ENCODE results near the gene EIF4EBP3.

The EIF4EBP3 gene

DNA sequence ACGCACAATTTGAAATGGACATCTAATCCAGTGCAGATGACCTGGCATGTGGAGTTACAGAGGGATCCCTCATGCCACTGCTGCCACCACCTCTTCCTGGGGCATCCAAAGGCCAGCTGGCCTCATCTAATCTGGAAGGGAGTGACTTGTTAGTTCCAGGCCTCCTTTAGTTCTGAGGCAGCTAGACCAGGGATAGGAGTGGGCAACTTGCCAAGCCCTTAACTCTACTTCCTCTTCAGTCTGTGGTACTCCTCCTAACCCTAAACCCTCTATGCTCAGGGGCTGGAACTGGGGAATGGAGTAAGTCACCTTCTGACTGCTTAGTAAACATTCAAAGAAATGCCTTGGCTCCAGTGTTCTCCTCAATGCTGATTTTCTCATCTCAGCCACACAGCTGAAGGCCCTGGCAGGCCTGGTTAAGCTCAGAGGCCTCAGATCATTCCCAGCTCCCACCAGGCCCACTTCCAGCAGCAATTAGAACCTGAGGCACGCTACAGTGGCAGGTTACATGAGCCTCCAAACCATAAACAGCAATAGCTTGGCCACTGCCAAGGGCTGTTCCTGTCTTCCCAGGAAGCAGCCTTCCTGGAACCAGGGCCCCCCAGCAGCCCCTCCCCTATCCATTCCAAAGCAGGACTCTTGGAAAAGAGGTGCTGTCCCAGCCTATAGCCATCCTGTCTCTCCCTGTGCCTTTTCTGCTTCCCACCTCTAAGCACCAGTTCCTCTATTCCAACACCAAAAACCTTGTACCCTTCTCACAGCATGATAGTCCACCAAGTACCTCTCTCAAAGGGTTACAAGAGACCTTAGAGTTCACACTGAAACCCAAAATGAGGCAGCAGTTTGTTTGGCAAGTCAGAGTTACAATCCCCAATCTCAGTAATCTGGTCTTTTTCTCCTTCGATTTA, 2.0 kb downstream of the EIF4EBP3 start:
- Mint-ChIP-seq H3K4me3 (peak overlapping the region; percentile 49), H3K27ac (peak overlapping the region; percentile 80), H3K9me3 (no peaks in the 10 kb centered on the region), H3K27me3 (ENCODE audit: low read depth) (no peaks in the 10 kb centered on the region), H3K4me1 (ENCODE audit: low read depth) (peaks cover 49% of the 10 kb centered on the region), H3K36me3 (ENCODE audit: low read depth) (peaks cover 44% of the 10 kb centered on the region)

DNA sequence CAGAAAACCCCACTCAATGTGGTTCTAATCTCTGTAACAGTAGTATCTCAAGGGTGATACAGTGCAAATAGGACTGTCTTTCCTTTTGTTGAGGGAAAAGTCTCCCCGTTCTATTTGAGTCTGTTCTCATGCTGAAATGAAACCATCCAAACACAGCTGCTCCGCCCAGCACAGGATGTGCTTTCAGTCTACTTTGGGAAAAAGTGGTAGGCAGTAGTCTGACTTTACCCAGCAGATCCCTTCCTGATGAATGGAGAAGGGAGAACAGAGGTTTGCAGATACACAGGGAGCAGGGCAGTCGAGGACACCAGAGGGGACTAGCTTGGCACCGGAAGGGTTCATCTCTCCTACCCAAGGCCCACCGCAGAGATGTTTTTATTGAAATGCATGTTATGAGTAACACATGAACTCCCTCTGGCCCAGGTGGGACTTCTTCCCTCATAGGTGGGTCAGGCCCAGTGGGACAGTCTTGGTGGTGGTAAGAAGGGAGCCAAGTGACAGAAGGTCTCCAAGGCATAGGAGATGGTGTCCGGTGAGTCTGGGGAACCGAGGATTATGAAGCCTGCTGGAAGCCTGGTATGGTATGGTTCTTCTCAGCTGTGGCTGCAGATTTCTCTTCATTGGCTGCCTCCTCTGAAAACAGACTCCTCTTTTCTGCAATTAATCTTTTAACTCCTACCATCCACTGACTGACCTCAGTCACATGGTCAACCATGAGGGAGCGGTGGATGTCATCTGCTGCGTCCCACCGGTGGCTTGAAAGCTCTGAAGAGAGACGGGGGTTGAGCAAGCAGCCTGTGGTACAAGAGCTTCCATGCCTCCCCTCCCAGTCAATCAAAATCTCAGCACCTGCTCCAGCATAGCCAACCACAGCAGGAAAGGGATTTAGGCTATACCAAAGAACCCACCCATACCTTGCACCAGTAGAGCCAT, 3.0 kb downstream of the EIF4EBP3 start:
- no peaks in the 10 kb centered on the region for H3K9me3 Mint-ChIP-seq
- H3K4me3 Mint-ChIP-seq: no peak overlapping the region
- H3K27ac Mint-ChIP-seq: peak overlapping the region; percentile 72
- peaks cover 57% of the 10 kb centered on the region for H3K4me1 Mint-ChIP-seq (ENCODE audit: low read depth)
- H3K36me3 Mint-ChIP-seq (ENCODE audit: low read depth): peaks cover 41% of the 10 kb centered on the region
- no peaks in the 10 kb centered on the region for H3K27me3 Mint-ChIP-seq (ENCODE audit: low read depth)

DNA sequence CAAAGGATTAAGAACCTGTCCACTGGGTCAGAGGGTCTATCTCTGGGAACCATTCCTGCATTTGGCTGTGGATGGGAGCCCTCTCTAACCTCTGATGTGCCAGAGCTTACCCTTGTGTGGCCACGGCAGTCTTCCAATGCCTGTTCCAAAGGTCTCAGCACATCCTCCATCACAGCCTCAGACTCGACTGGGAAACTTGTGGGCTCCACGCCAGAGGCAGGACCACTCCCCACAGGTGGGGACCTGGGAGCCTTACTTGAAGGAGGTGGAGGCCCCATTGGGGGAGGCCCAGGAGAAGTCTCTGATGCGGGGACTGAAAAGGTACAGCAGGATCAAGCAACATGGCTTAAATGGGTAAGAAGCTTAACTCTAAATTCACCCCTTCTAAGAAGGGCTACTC, 4.4 kb downstream of the EIF4EBP3 start:
- H3K27me3 Mint-ChIP-seq (ENCODE audit: low read depth): no peaks in the 10 kb centered on the region
- no peak overlapping the region for H3K27ac Mint-ChIP-seq
- H3K36me3 Mint-ChIP-seq (ENCODE audit: low read depth): peaks cover 46% of the 10 kb centered on the region
- peaks cover 64% of the 10 kb centered on the region for H3K4me1 Mint-ChIP-seq (ENCODE audit: low read depth)
- H3K4me3 Mint-ChIP-seq: no peak overlapping the region
- no peaks in the 10 kb centered on the region for H3K9me3 Mint-ChIP-seq

DNA sequence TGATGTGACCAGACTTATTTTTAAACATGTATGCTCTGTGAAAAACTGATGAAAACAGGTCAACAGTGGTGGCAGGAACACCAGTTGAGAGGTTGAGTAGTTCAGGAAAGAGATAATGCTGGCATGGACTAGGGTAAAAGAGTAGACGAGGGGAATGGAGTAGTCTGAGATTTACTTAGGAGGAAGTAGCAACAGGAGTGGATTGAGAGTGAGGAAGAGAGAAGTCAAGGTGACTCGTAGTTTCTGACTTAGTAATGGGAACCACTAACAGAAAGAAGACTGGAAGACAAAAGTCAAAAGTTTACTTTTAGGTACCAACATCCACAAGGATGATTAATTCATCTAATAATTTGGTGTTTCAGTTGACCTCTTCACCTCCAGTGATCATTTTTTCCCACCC, 6.2 kb downstream of the EIF4EBP3 start:
- Mint-ChIP-seq H3K9me3 (no peaks in the 10 kb centered on the region), H3K36me3 (ENCODE audit: low read depth) (peaks cover 46% of the 10 kb centered on the region), H3K27me3 (ENCODE audit: low read depth) (no peaks in the 10 kb centered on the region), H3K27ac (peak overlapping the region; percentile 81), H3K4me3 (peak overlapping the region; percentile 16), H3K4me1 (ENCODE audit: low read depth) (peaks cover 62% of the 10 kb centered on the region)

DNA sequence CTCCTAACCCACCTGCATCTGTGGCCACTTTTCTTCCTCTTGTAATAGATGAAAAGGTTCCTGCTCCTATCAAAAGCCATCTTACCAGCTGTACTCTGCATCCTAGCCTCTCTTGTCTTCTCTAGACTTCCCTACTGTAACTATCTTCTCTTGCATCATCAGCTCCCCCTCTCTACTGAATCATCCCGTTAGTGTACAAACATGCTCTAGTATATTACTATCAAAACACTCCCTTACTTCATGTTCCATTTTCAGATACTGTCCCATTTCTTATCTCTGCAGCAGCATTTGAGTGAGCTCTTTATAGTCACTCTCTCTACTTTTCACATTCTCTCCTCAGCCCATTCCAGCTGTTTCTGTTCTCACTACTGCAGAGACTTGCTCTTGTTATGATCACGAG, 7.0 kb downstream of the EIF4EBP3 start:
- H3K27me3 Mint-ChIP-seq (ENCODE audit: low read depth): no peaks in the 10 kb centered on the region
- peaks cover 43% of the 10 kb centered on the region for H3K36me3 Mint-ChIP-seq (ENCODE audit: low read depth)
- peak overlapping the region; percentile 29 for H3K4me3 Mint-ChIP-seq
- H3K27ac Mint-ChIP-seq: peak overlapping the region; percentile 72
- H3K9me3 Mint-ChIP-seq: no peaks in the 10 kb centered on the region
- H3K4me1 Mint-ChIP-seq (ENCODE audit: low read depth): peaks cover 58% of the 10 kb centered on the region

DNA sequence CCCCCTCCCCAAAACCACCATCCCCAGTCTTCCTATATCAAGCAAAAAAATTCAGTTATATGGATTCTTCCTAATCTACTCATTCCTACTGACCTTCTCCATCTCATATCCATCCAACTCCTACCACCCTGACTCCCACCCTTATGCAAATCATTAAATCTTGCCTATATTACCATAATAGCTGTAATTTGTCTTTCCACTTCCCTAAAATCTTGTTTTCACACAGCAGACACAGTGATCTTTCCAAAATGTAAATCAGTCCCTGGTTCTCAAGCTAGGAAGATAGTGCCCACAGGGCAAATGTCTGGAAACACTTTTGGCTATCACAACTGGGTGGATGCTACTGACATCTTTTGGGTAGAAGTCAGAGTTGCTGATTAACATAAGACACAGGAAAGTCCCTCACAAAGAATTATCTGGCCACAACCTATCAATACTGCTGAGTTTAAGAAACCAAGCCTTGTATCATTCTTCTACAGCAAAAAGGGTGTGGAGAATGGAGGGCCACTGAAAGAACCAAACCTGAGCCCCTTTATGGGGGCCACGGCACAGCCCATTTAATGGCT, 8.4 kb downstream of the EIF4EBP3 start:
- H3K27ac Mint-ChIP-seq: peak overlapping the region; percentile 93
- H3K9me3 Mint-ChIP-seq: no peaks in the 10 kb centered on the region
- peak overlapping the region; percentile 86 for H3K4me3 Mint-ChIP-seq
- H3K27me3 Mint-ChIP-seq (ENCODE audit: low read depth): no peaks in the 10 kb centered on the region
- H3K36me3 Mint-ChIP-seq (ENCODE audit: low read depth): peaks cover 34% of the 10 kb centered on the region
- peaks cover 54% of the 10 kb centered on the region for H3K4me1 Mint-ChIP-seq (ENCODE audit: low read depth)

DNA sequence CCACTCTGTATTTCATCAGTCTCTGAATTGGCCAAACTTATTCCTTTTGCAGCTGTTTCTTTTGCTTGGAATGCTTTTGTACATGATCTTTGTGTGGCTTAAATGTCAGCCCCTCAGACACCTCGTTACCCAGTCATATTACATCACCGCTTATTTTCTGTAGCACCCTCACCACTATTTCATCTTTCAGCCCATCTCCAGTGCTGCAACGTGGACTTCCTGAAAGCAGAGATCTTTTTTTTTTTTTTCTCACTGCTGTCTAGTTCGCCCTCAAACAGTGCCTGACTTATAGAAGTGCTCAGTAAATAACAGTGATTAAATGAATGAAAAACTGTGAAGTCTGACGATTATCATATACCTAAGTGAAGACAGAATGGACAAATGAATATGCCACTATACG, 9.0 kb downstream of the EIF4EBP3 start:
- Mint-ChIP-seq H3K4me3 (peak overlapping the region; percentile 86), H3K9me3 (no peaks in the 10 kb centered on the region), H3K27me3 (ENCODE audit: low read depth) (no peaks in the 10 kb centered on the region), H3K36me3 (ENCODE audit: low read depth) (peaks cover 33% of the 10 kb centered on the region), H3K4me1 (ENCODE audit: low read depth) (peaks cover 52% of the 10 kb centered on the region), H3K27ac (peak overlapping the region; percentile 93)

DNA sequence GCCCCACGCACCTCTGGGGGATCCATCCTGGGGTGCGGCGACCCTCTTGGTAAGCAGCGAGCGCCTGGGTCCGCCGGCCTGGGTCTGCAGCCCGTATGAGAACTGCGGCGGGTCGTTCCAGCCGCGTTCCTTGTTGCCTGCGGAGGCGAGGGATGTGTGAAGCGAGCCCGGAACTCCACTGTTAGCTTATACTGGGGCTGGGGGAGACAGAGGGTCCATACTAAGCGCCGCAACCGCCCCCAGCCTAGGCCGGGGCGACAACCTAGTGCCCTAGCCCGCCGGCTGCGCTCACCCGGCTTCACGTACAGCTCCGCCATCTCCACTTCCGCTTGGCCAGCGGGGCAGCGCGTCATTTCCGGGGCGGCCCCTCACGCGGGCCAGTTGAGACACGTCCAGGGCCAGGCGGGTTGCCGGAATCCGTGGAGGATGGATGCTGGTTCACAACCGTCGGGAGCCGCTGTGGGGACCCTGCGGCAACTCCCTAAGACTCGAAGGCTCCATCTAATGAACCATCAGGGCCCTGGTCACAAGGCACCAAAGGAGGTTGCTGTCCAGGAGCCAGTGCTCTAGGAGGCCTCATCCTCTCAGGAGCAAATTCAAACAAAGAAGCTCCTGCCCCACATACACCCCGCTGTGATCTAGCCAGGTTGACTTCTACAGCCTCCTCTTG, 9.8 kb downstream of the EIF4EBP3 start, which contains the start of gene SRA1:
TSS of gene SRA1 (minus strand) at position 338 of the 670 bp plus-strand sequence. CDS start at position 317, 21 bp downstream.
- H3K27me3 Mint-ChIP-seq (ENCODE audit: low read depth): no peaks in the 10 kb centered on the region
- H3K4me1 Mint-ChIP-seq (ENCODE audit: low read depth): peaks cover 50% of the 10 kb centered on the region
- H3K27ac Mint-ChIP-seq: peak within 1 kb of the TSS; percentile 93
- H3K9me3 Mint-ChIP-seq: no peaks in the 10 kb centered on the region
- peak within 1 kb of the TSS; percentile 86 for H3K4me3 Mint-ChIP-seq
- peaks cover 27% of the 10 kb centered on the region for H3K36me3 Mint-ChIP-seq (ENCODE audit: low read depth)

DNA sequence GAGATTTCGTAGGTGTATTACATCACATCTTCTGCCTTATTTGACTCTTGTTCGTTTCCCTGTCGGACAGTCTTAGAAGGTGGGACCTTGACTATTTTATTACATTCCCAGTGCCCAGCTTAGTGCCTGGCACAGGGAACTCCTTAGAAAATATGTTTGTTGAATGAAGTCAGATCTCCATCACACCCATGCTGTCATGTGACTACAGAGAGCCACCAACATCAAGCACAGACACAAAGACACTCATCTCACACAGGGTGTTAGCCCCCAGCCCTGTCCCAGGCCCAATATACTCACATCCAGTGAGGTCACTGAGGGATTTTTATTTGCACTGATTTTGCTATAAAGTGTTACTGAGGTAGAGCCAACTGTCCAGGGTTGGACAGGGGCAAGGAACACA, 10.5 kb downstream of the EIF4EBP3 start:
- H3K4me1 Mint-ChIP-seq (ENCODE audit: low read depth): peaks cover 51% of the 10 kb centered on the region
- peak overlapping the region; percentile 93 for H3K27ac Mint-ChIP-seq
- peaks cover 25% of the 10 kb centered on the region for H3K36me3 Mint-ChIP-seq (ENCODE audit: low read depth)
- H3K27me3 Mint-ChIP-seq (ENCODE audit: low read depth): no peaks in the 10 kb centered on the region
- no peaks in the 10 kb centered on the region for H3K9me3 Mint-ChIP-seq
- peak overlapping the region; percentile 86 for H3K4me3 Mint-ChIP-seq

DNA sequence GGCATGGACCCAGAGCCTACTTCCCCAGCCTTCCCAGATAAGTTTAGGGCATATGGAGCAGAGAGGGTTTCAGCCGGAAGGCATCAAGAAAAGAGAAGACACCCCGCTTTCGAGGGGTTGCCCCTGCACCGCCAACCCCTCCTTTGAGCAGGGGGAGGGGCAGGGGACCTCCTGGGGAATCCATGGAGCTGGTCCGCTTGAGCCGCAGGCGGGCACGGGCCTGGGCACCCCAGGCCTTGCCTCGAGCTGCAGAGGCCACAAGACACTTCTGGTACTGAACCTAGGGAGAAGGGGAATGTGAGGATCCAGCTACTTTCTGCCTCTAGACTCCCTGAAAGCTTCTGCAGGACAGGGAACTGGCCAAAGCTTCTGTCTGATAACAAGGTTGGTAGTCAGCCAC, 11.1 kb downstream of the EIF4EBP3 start:
- H3K4me3 Mint-ChIP-seq: no peak overlapping the region
- H3K27ac Mint-ChIP-seq: no peak overlapping the region
- peaks cover 19% of the 10 kb centered on the region for H3K36me3 Mint-ChIP-seq (ENCODE audit: low read depth)
- no peaks in the 10 kb centered on the region for H3K27me3 Mint-ChIP-seq (ENCODE audit: low read depth)
- H3K4me1 Mint-ChIP-seq (ENCODE audit: low read depth): peaks cover 49% of the 10 kb centered on the region
- no peaks in the 10 kb centered on the region for H3K9me3 Mint-ChIP-seq

DNA sequence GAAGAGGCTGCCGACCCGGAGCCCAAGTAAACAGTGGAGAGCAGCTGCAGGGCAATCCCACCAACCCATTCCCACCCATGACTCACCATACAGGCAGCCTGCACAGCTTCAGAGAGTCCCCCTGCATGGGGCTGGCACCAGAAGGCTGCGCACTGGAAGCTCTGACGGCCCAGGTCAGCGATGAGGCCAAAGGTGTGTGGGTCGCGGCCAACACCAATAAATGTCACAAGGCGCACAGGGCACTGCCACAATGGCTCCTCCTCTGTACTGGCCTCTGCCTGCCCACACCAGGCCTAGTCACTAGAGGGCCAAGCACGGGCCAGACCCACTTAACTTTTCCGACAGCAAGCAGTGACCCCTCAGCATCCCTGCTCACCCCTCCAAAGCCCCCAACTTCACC, 12.8 kb downstream of the EIF4EBP3 start:
- peaks cover 38% of the 10 kb centered on the region for H3K4me1 Mint-ChIP-seq (ENCODE audit: low read depth)
- no peaks in the 10 kb centered on the region for H3K9me3 Mint-ChIP-seq
- H3K4me3 Mint-ChIP-seq: no peak overlapping the region
- H3K27me3 Mint-ChIP-seq (ENCODE audit: low read depth): no peaks in the 10 kb centered on the region
- H3K27ac Mint-ChIP-seq: no peak overlapping the region
- H3K36me3 Mint-ChIP-seq (ENCODE audit: low read depth): peaks cover 18% of the 10 kb centered on the region

DNA sequence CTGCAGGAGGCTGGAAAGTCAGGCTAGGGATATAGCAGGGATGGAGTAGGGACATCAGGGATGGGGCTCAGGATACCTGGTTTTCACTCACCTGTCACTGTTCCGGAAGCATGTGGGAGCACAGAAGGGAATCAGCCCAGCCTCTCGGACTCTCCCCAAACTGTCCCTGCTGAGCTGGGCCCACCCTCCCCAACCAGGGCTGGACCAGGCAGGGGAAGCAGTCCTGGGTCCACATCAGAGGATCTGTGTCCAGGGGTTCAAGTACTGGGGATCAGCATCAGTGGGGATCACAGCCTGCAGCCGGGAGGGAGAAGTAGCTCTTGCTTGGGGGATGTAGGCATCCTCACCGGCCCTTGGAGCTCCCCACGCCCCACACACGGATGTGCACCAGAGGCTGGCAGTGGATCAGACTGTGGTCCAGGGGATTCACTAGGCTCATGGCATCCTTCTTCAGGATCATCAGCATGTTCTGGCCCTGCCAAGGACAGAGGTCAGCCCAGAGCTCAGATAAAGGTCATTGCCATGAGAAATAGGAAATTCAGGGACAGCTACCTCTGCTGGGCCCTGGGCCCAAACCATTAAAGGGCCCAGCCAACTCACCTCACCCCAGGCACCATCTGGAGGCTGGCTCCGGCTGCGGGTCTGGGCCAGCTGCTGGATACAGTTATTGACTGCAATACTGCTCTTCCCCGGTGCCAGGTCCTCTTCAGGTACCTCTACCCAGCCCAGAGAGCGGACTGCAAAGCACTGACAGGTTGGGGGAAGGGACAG, 14.5 kb downstream of the EIF4EBP3 start:
- Mint-ChIP-seq H3K4me3 (no peak overlapping the region), H3K9me3 (no peaks in the 10 kb centered on the region), H3K27me3 (ENCODE audit: low read depth) (no peaks in the 10 kb centered on the region), H3K27ac (no peak overlapping the region), H3K4me1 (ENCODE audit: low read depth) (peaks cover 35% of the 10 kb centered on the region), H3K36me3 (ENCODE audit: low read depth) (peaks cover 19% of the 10 kb centered on the region)

DNA sequence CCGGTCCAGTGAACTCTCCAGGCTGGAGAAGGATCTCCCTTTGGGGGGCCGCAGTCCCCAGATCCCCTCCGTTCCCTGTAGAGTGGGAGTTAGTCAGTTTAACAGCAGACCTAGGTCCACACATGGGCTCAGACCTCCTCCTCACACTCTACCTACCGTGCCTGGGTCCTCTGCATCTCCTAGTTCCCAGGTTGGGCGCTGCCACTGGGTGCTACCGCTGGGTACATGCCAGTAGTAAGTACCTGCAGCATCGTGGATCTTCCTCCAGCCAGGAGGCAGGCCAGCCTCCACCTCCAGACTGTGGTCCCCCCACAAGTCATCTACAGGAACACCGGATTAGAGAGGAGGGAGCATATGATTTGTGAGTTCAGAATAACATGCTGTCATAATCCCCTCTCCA, 16.1 kb downstream of the EIF4EBP3 start:
- H3K4me3 Mint-ChIP-seq: peak overlapping the region; percentile 95
- no peaks in the 10 kb centered on the region for H3K27me3 Mint-ChIP-seq (ENCODE audit: low read depth)
- peaks cover 30% of the 10 kb centered on the region for H3K36me3 Mint-ChIP-seq (ENCODE audit: low read depth)
- peaks cover 34% of the 10 kb centered on the region for H3K4me1 Mint-ChIP-seq (ENCODE audit: low read depth)
- peak overlapping the region; percentile 92 for H3K27ac Mint-ChIP-seq
- H3K9me3 Mint-ChIP-seq: no peaks in the 10 kb centered on the region
